PC-9 (cell line): ENCODE data around the gene ATP11A. TPM values are rescaled to one million over a fixed set of nuclear protein-coding genes. Genes with fewer than 3 reads are reported as not detected.

Source experiments
- BruUV-seq: library from RNA; stranded (reverse); fragments of 400-500 nt; replicated peaks from 2 replicates; lab custom pipeline; 2021; lab: Mats Ljungman, UMichigan
- CTCF ChIA-PET: fragments of 300-600 bp; sonication (Branson Sonifier 250); formaldehyde crosslinking; loops from one replicate; lab custom pipeline; 2022; ENCODE audit warnings: antibody characterized with exemption; lab: Charles Lee
- POLR2A ChIA-PET: fragments of 300-600 bp; sonication (Branson Sonifier 250); formaldehyde crosslinking; loops from one replicate; lab custom pipeline; 2022; ENCODE audit warnings: antibody characterized with exemption; ENCODE audit not compliant: unreplicated experiment; lab: Charles Lee
- DNase-seq, 2 experiments: peaks; one replicate each; pipeline versions ENCODE4 v3.0.0 to v3.0.0-alpha.2; 2015 to 2022; ENCODE audit warnings: mixed read lengths in 1 of 2
- H2AFZ ChIP-seq: fragments of 200-600 bp; sonication (generic); 2 replicates; pipeline ENCODE4 v1.8.1; 2017; ENCODE audit warnings: antibody characterized with exemption
- H3F3A ChIP-seq: fragments of 200-600 bp; sonication (generic); 2 replicates; pipeline ENCODE4 v1.8.1; 2017; ENCODE audit warnings: antibody characterized with exemption, mild to moderate bottlenecking, low read depth; ENCODE audit not compliant: insufficient read depth
- H3K27ac ChIP-seq: fragments of 200-600 bp; sonication (generic); 2 replicates; pipeline ENCODE4 v1.6.1; 2016; ENCODE audit warnings: mixed run types
- H3K27me3 ChIP-seq: fragments of 200-600 bp; sonication (generic); 2 replicates; pipeline ENCODE4 v1.6.1; 2016; ENCODE audit warnings: low read depth, mixed run types; ENCODE audit not compliant: insufficient read depth
- H3K36me3 ChIP-seq: fragments of 200-600 bp; sonication (generic); 2 replicates; pipeline ENCODE4 v1.6.1; 2016; ENCODE audit warnings: low read depth, mixed run types
- H3K4me1 ChIP-seq: fragments of 200-600 bp; sonication (generic); replicated peaks from 2 replicates; pipeline ENCODE4 v1.6.1; 2016; ENCODE audit warnings: mixed run types; ENCODE audit not compliant: insufficient read depth
- H3K4me2 ChIP-seq: fragments of 200-600 bp; sonication (generic); 2 replicates; pipeline ENCODE4 v1.6.1; 2017; ENCODE audit warnings: mixed run types
- H3K4me3 ChIP-seq: fragments of 200-600 bp; sonication (generic); 2 replicates; pipeline ENCODE4 v1.6.1; 2016; ENCODE audit warnings: mixed run types
- H3K79me2 ChIP-seq: fragments of 200-600 bp; sonication (generic); 2 replicates; pipeline ENCODE4 v1.6.1; 2017; ENCODE audit warnings: low read depth, mixed run types
- H3K9me2 ChIP-seq: fragments of 200-600 bp; sonication (generic); 2 replicates; pipeline ENCODE4 v1.8.1; 2017; ENCODE audit warnings: mild to moderate bottlenecking; ENCODE audit not compliant: insufficient read depth
- H3K9me3 ChIP-seq: fragments of 200-600 bp; sonication (generic); 2 replicates; pipeline ENCODE4 v1.8.1; 2016; ENCODE audit warnings: low read depth; ENCODE audit not compliant: insufficient read depth
- H4K20me1 ChIP-seq: fragments of 200-600 bp; sonication (generic); 2 replicates; pipeline ENCODE4 v1.8.1; 2017; ENCODE audit not compliant: insufficient read depth
- EZH2 ChIP-seq: fragments of 200-600 bp; sonication (generic); IDR thresholded peaks from 2 replicates; pipeline ENCODE4 v1.8.0; 2017; ENCODE audit warnings: antibody characterized with exemption, low read depth
- intact Hi-C: fragments of 100-400 bp; cut with micrococcal nuclease; formaldehyde crosslinking; loops from one replicate; pipeline ENCODE4 v1.10.0; 2022; ENCODE audit not compliant: unreplicated experiment
- total RNA-seq: library from RNA; stranded (reverse); gene quantifications from 2 replicates; pipeline ENCODE4 v1.2.3, GENCODE V29; 2021
- TF ChIP-seq, protein P1 (sequence below): fragments of 200-600 bp; sonication (generic); conservative IDR thresholded peaks from 2 replicates; pipeline ENCODE4 v1.6.1; 2017; ENCODE audit warnings: mixed run types, antibody characterized with exemption, mild to moderate bottlenecking, moderate library complexity

The ATP11A gene
- total RNA-seq, 1 experiment from 2014 or later, result 92.2 TPM

DNA sequence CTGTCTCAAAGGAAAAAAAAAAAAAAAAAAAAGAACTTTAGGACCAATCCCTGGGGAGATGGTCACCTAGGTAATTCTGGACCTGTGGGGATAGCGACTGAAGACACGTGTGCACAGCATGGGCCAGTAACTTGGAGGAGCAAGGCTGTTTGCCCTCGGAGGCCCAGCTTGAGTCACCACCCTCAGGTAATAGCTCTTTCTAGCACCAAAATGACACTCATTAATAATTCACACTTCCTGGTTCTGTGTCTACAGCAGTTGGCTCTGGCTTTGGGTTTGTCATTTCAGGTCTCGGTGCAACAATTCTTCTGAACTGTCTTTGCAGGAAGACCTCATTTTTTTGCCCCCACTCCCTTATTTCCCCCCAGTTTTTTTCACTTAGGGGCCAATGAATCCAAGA, 3.9 kb upstream of the ATP11A start:
- POLR2A ChIA-PET, result no interaction called here
- Histone ChIP-seq H3K4me3 (no peak overlapping the region), H4K20me1 (no peaks in the 10 kb centered on the region), H3F3A (peaks cover 29% of the 10 kb centered on the region), H3K9me2 (no peaks in the 10 kb centered on the region), H3K27me3 (no peaks in the 10 kb centered on the region), H3K36me3 (no peaks in the 10 kb centered on the region), H3K9me3 (no peaks in the 10 kb centered on the region), H3K27ac (peak overlapping the region; percentile 17), H3K79me2 (peaks cover 5% of the 10 kb centered on the region), H3K4me2 (peak overlapping the region; percentile 57), H2AFZ (no peak overlapping the region), H3K4me1 (peaks cover 20% of the 10 kb centered on the region)
- no peak for TF ChIP-seq EZH2
- TF ChIP-seq, protein P1, sequence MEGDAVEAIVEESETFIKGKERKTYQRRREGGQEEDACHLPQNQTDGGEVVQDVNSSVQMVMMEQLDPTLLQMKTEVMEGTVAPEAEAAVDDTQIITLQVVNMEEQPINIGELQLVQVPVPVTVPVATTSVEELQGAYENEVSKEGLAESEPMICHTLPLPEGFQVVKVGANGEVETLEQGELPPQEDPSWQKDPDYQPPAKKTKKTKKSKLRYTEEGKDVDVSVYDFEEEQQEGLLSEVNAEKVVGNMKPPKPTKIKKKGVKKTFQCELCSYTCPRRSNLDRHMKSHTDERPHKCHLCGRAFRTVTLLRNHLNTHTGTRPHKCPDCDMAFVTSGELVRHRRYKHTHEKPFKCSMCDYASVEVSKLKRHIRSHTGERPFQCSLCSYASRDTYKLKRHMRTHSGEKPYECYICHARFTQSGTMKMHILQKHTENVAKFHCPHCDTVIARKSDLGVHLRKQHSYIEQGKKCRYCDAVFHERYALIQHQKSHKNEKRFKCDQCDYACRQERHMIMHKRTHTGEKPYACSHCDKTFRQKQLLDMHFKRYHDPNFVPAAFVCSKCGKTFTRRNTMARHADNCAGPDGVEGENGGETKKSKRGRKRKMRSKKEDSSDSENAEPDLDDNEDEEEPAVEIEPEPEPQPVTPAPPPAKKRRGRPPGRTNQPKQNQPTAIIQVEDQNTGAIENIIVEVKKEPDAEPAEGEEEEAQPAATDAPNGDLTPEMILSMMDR, result no peak
- DNase-seq, result peak; percentile 13 to 87
- no TSS peak for BruUV-seq
- intact Hi-C loops, result no loop called here
- CTCF ChIA-PET, result no interaction called here

DNA sequence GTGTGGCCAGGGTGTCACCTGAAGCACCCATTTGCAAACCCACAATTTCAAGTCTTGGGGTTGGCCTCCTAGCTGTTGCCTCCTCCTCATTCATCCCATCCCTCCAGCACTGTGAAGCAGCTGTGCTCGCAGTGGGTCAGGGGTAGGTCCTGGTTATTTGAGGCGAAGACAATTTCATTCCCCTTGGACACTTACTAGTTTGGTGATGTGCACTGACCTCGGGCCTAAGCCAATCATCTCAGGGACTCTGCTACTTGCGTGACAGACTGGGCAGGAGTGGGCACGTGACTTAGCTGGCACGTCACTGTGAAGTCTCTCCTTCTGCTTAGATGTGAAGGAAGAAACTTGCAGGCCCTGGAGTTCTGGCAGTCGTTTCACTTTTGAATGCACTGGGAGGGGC, 3.5 kb upstream of the ATP11A start:
- ChIA-PET CTCF (no interaction called here), POLR2A (no interaction called here)
- Histone ChIP-seq H3K9me3 (no peaks in the 10 kb centered on the region), H3K79me2 (peaks cover 10% of the 10 kb centered on the region), H3K27me3 (no peaks in the 10 kb centered on the region), H3K4me3 (no peak overlapping the region), H3F3A (peaks cover 29% of the 10 kb centered on the region), H3K9me2 (no peaks in the 10 kb centered on the region), H3K4me1 (peaks cover 20% of the 10 kb centered on the region), H3K27ac (peak overlapping the region; percentile 17; the same call in 1 of the 2 replicates), H4K20me1 (no peaks in the 10 kb centered on the region), H3K4me2 (peak overlapping the region; percentile 57), H3K36me3 (no peaks in the 10 kb centered on the region), H2AFZ (no peak overlapping the region)
- intact Hi-C loops, result no loop called here
- TF ChIP-seq, protein P1, result no peak
- no peak for TF ChIP-seq EZH2
- BruUV-seq, result no TSS peak
- peak in 1 of 2 experiments; percentile 41 for DNase-seq

DNA sequence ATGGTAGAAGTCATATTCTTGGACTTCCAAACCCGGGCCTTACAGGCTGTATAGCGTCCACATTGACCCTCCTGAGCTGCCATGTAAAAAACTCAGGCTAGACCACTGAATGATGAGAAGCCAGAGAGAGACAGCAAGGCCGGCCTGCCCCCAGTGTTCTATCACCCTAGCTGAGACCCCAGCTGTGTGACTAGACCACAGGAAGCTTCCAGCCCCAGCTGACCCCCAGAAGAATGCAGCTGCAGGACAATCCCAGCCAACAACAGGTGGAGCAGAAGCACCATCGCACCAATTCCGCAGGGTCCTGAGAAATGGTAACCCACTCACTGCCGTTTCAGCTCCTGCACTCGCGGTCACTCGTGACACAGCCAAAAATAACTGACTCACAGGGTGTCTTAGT, 2.9 kb upstream of the ATP11A start:
- CTCF ChIA-PET, result no interaction called here
- no peak overlapping the region for H3K4me3 ChIP-seq
- TF ChIP-seq, protein P1, result no peak
- no peak for TF ChIP-seq EZH2
- no peaks in the 10 kb centered on the region for H4K20me1 ChIP-seq
- POLR2A ChIA-PET, result no interaction called here
- intact Hi-C loops, result no loop called here
- H3K79me2 ChIP-seq, result peaks cover 16% of the 10 kb centered on the region
- peaks cover 25% of the 10 kb centered on the region for H3K4me1 ChIP-seq
- no peaks in the 10 kb centered on the region for H3K9me2 ChIP-seq
- no TSS peak for BruUV-seq
- no peaks in the 10 kb centered on the region for H3K27me3 ChIP-seq
- H3K4me2 ChIP-seq, result no peak overlapping the region
- H3F3A ChIP-seq, result peaks cover 29% of the 10 kb centered on the region
- no peak overlapping the region for H2AFZ ChIP-seq
- H3K9me3 ChIP-seq, result no peaks in the 10 kb centered on the region
- DNase-seq, result no peak
- H3K36me3 ChIP-seq, result no peaks in the 10 kb centered on the region
- no peak overlapping the region for H3K27ac ChIP-seq
